ENCODE measurements around the gene ADCY5.
"Not testable (repeated sequence)": the region's sequence is repeated elsewhere in the genome, so short reads cannot be mapped to it uniquely, and the experiment has no call there.

ADCY5 gene

DNA sequence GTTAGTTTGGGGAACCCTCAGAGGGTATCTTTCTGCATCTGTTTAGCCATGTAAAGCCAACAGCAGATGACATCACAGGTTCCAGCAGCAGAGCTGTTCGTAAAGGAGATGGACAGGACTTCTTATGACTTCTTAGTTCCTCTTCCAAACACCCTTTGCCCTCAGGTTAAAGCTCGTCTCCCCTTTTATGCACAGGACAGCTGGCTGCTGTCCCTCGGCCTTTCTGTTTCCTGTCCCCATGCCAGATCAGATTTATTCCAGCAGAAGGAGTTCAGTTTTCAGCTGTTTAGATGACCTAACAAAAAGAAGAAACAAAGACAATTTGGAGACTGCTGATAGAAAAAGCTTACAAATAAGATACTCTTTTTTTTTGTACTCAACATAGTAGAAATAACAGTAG lies 202.0 kb downstream of the ADCY5 start:
- no peak for TF ChIP-seq CTCF (IDR thresholded peaks at IDR 0.05; ENCODE audit: insufficient read depth, low read length, missing control alignments)
- ChIA-PET POLR2A (no interaction called here), CTCF (interaction anchor here (1.0 to 1.5 kb wide), 2 partner anchors 12 to 19 kb away, joined by 3 to 5 read pairs; no protein-coding TSS in a partner anchor)
- no peak overlapping the region for H3K4me3 ChIP-seq (ENCODE audit: low read depth, low read length)
- DNase-seq (ENCODE audit: low read depth, low spot score): no peak

- no peak for DNase-seq (ENCODE audit: low read depth, low spot score)
- POLR2A ChIA-PET: no interaction called here
- CTCF ChIA-PET: interaction anchor here (1.4 to 2.5 kb wide), 2 partner anchors 8 to 14 kb away, joined by 5 to 7 read pairs; no protein-coding TSS in a partner anchor
- TF ChIP-seq CTCF (IDR thresholded peaks at IDR 0.05; ENCODE audit: insufficient read depth, low read length, missing control alignments): no peak
- no peak overlapping the region for H3K4me3 ChIP-seq (ENCODE audit: low read depth, low read length)
Observed at GRCh38 chr3:123244128-123244527, 204.8 kb downstream of the ADCY5 start.

- CTCF ChIA-PET: no interaction called here
Observed at GRCh38 chr3:123239756-123240155, 209.1 kb downstream of the ADCY5 start.

GRCh38 chr3:123239186-123239585 lies 209.7 kb downstream of the ADCY5 start:
- POLR2A ChIA-PET; DNase-seq (ENCODE audit: low read depth, low spot score): not testable (repeated sequence)

More at GRCh38 chr3:123239756-123240155, 209.1 kb downstream of the ADCY5 start:
- H3K4me3 ChIP-seq (ENCODE audit: low read depth, low read length): no peak overlapping the region
- POLR2A ChIA-PET: no interaction called here
- TF ChIP-seq CTCF (IDR thresholded peaks at IDR 0.05; ENCODE audit: insufficient read depth, low read length, missing control alignments): no peak
- no peak for DNase-seq (ENCODE audit: low read depth, low spot score)

GRCh38 chr3:123236902-123237301 lies 212.0 kb downstream of the ADCY5 start:
- POLR2A ChIA-PET: no interaction called here
- DNase-seq (ENCODE audit: low read depth, low spot score): no peak
- H3K4me3 ChIP-seq (ENCODE audit: low read depth, low read length): no peak overlapping the region
- TF ChIP-seq CTCF (IDR thresholded peaks at IDR 0.05; ENCODE audit: insufficient read depth, low read length, missing control alignments): no peak
- CTCF ChIA-PET: interaction anchor here (0.8 kb wide), 1 partner anchor 295 kb away, joined by 3 read pairs; no protein-coding TSS in a partner anchor

More at GRCh38 chr3:123239186-123239585, 209.7 kb downstream of the ADCY5 start:
- CTCF ChIA-PET; H3K4me3 ChIP-seq (ENCODE audit: low read depth, low read length): not testable (repeated sequence)

Measured in AG04449 (cell line).